SU-DHL-6 (cell line): ENCODE data around the gene ZNF701.
"Not testable (repeated sequence)": the region's sequence is repeated elsewhere in the genome, so short reads cannot be mapped to it uniquely, and the experiment has no call there.

Experiments used
- H2AFZ ChIP-seq: fragments of 200-600 bp; sonication (generic); 2 replicates; pipeline ENCODE4 v1.6.1; 2014; ENCODE audit warnings: low read depth, mild to moderate bottlenecking, moderate library complexity, mixed read lengths, antibody characterized with exemption, low read length; ENCODE audit not compliant: severe bottlenecking
- H3F3A ChIP-seq: fragments of 200-600 bp; shearing (Covaris generic); 2 replicates; pipeline ENCODE4 v1.6.0; 2016; ENCODE audit warnings: antibody characterized with exemption, mild to moderate bottlenecking; ENCODE audit not compliant: insufficient read depth
- H3K27ac ChIP-seq: fragments of 200-600 bp; sonication (generic); 2 replicates; pipeline ENCODE4 v1.5.1; 2016; ENCODE audit warnings: low read depth, mild to moderate bottlenecking, low read length, moderate library complexity, mixed read lengths
- H3K27me3 ChIP-seq: fragments of 200-600 bp; sonication (generic), shearing (Covaris generic); 2 replicates; pipeline ENCODE4 v1.6.0; 2014; ENCODE audit warnings: mild to moderate bottlenecking, low read length
- H3K36me3 ChIP-seq: fragments of 200-600 bp; sonication (generic); 2 replicates; pipeline ENCODE4 v1.6.1; 2014; ENCODE audit warnings: mild to moderate bottlenecking, low read length, mixed read lengths
- H3K4me2 ChIP-seq: fragments of 300-600, 200-600 bp; shearing (Covaris generic), sonication (generic); 2 replicates; pipeline ENCODE4 v1.6.0; 2014; ENCODE audit warnings: low read length, low read depth, mild to moderate bottlenecking; ENCODE audit not compliant: poor library complexity, severe bottlenecking
- H3K4me3 ChIP-seq: fragments of 200-600 bp; sonication (generic); 2 replicates; pipeline ENCODE4 v1.5.1; 2014; ENCODE audit warnings: antibody characterized with exemption, low read length, mild to moderate bottlenecking, mixed read lengths; ENCODE audit not compliant: insufficient read depth, poor library complexity, severe bottlenecking
- H3K79me2 ChIP-seq: fragments of 200-600 bp; sonication (generic); 2 replicates; pipeline ENCODE4 v1.6.1; 2014; ENCODE audit warnings: mild to moderate bottlenecking, low read length, moderate library complexity; ENCODE audit not compliant: insufficient read depth
- H3K9ac ChIP-seq: fragments of 200-600 bp; sonication (generic); 2 replicates; pipeline ENCODE4 v1.7.0; 2014; ENCODE audit warnings: mild to moderate bottlenecking, low read length
- H3K9me2 ChIP-seq: fragments of 200-600 bp; sonication (generic); replicated peaks from 2 replicates; pipeline ENCODE4 v1.6.1; 2014; ENCODE audit warnings: low read length; ENCODE audit not compliant: insufficient read depth
- H3K9me3 ChIP-seq: fragments of 200-600 bp; sonication (generic); 2 replicates; pipeline ENCODE4 v1.6.1; 2014; ENCODE audit warnings: low read length, mixed read lengths; ENCODE audit not compliant: insufficient read depth
- H4K20me1 ChIP-seq: fragments of 200-600 bp; sonication (generic); 2 replicates; pipeline ENCODE4 v1.6.1; 2014; ENCODE audit warnings: low read depth, mild to moderate bottlenecking, antibody characterized with exemption, low read length, moderate library complexity, mixed read lengths
- CTCF ChIP-seq: fragments of 200-600 bp; sonication (generic); IDR thresholded peaks from one replicate; pipeline ENCODE4 v1.5.1; 2017; ENCODE audit warnings: antibody characterized with exemption, mild to moderate bottlenecking, low read length, moderate library complexity; ENCODE audit not compliant: insufficient read depth, poor library complexity, severe bottlenecking
- EZH2phosphoT487 ChIP-seq: fragments of 200-600 bp; sonication (generic), shearing (Covaris generic); conservative IDR thresholded peaks from 2 replicates; pipeline ENCODE4 v1.6.1; 2018; ENCODE audit warnings: mild to moderate bottlenecking, antibody characterized with exemption, low read length, moderate library complexity, mixed read lengths

ZNF701 gene

GRCh38 chr19:52622261-52622660 is 52.2 kb downstream of the ZNF701 start:
- no peak overlapping the region for H3K4me2 ChIP-seq
- H3K4me3 ChIP-seq: no peak overlapping the region
- no peaks in the 10 kb centered on the region for H3K9me3 ChIP-seq
- H3F3A ChIP-seq: 0 out of 2 replicates have a peak, but pooled peaks cover 6% of the 10 kb centered on the region
- no peak for TF ChIP-seq CTCF
- no peak for TF ChIP-seq EZH2phosphoT487
- H3K36me3 ChIP-seq: 0 out of 2 replicates have a peak, but pooled peaks cover 2% of the 10 kb centered on the region
- H3K9ac ChIP-seq: no peak overlapping the region
- H3K79me2 ChIP-seq: 0 out of 2 replicates have a peak, but pooled peaks cover 26% of the 10 kb centered on the region
- no peak overlapping the region for H3K27ac ChIP-seq
- H3K9me2 ChIP-seq: no peaks in the 10 kb centered on the region
- no peak overlapping the region for H2AFZ ChIP-seq
- H3K27me3 ChIP-seq: no peaks in the 10 kb centered on the region
- no peaks in the 10 kb centered on the region for H4K20me1 ChIP-seq

GRCh38 chr19:52626915-52627314 is 56.8 kb downstream of the ZNF701 start:
- Histone ChIP-seq H3K4me2 (no peak overlapping the region), H3K27ac (no peak overlapping the region), H3K9ac (no peak overlapping the region), H3K27me3 (no peaks in the 10 kb centered on the region), H3K36me3 (no peaks in the 10 kb centered on the region), H3K9me2 (no peaks in the 10 kb centered on the region), H3K9me3 (no peaks in the 10 kb centered on the region), H2AFZ (no peak overlapping the region), H3F3A (0 out of 2 replicates have a peak, but pooled peaks cover 6% of the 10 kb centered on the region), H4K20me1 (no peaks in the 10 kb centered on the region), H3K4me3 (no peak overlapping the region), H3K79me2 (0 out of 2 replicates have a peak, but pooled peaks cover 13% of the 10 kb centered on the region)
- no peak for TF ChIP-seq EZH2phosphoT487
- TF ChIP-seq CTCF: no peak

- not testable (repeated sequence) for H2AFZ ChIP-seq, H3K9ac ChIP-seq, H3K9me2 ChIP-seq, H3F3A ChIP-seq, H3K27me3 ChIP-seq, H4K20me1 ChIP-seq, H3K79me2 ChIP-seq, H3K27ac ChIP-seq, H3K4me2 ChIP-seq, H3K36me3 ChIP-seq, H3K9me3 ChIP-seq, H3K4me3 ChIP-seq
Measured at GRCh38 chr19:52627441-52627840, 57.4 kb downstream of the ZNF701 start.

GRCh38 chr19:52635786-52636570 is 65.9 kb downstream of the ZNF701 start:
- H3K36me3 ChIP-seq: no peaks in the 10 kb centered on the region
- H4K20me1 ChIP-seq: no peaks in the 10 kb centered on the region
- TF ChIP-seq EZH2phosphoT487 (no peak), CTCF (no peak)
- H2AFZ ChIP-seq: no peak overlapping the region
- no peaks in the 10 kb centered on the region for H3F3A ChIP-seq
- H3K9me2 ChIP-seq: no peaks in the 10 kb centered on the region
- H3K27me3 ChIP-seq: no peaks in the 10 kb centered on the region
- no peak overlapping the region for H3K9ac ChIP-seq
- no peaks in the 10 kb centered on the region for H3K9me3 ChIP-seq
- no peak overlapping the region for H3K4me2 ChIP-seq
- H3K27ac ChIP-seq: no peak overlapping the region
- peaks cover 4% of the 10 kb centered on the region; the same call in 1 of the 2 replicates for H3K79me2 ChIP-seq
- H3K4me3 ChIP-seq: no peak overlapping the region
